A549 (cell line): Measurements from ENCODE around the gene LRRIQ3. TPM values are rescaled to one million over a fixed set of nuclear protein-coding genes. Genes with fewer than 3 reads are reported as not detected.

Experiments
- ATAC-seq, 2 experiments: fragments of 200-7000 bp in 1 of 2; fragments of >200 bp in 1 of 2; cut with Nextera tagmentation in 1 of 2; cut with Tn5 transposase in 1 of 2; 3 replicates each; pipeline versions ENCODE4 v1.8.0 to v1.9.1; 2018 to 2020; ENCODE audit warnings: mild to moderate bottlenecking in 1 of 2, moderate library complexity in 1 of 2
- CTCF ChIA-PET: fragments of 300-600 bp; sonication (Branson Sonifier 250); formaldehyde crosslinking; extraction: SDS; loops from one replicate; lab custom pipeline; 2021; ENCODE audit warnings: antibody characterized with exemption, inconsistent platforms; lab: Yijun Ruan, JAX
- POLR2A ChIA-PET: fragments of 350-600 bp; formaldehyde crosslinking; extraction: SDS; loops from one replicate; lab custom pipeline; 2021; ENCODE audit warnings: antibody characterized with exemption, inconsistent platforms; lab: Yijun Ruan, JAX
- DNase-seq, 2 experiments: peaks; one replicate each; pipeline versions ENCODE4 v3.0.0 to v3.0.0-alpha.2; 2011 to 2016; ENCODE audit warnings: low read depth in 1 of 2, low spot score in 1 of 2
- FAIRE-seq: peaks from 2 replicates; lab custom pipeline; 2011; peaks lifted over from hg19 to GRCh38; lab: Jason Lieb, UNC
- H3K27ac ChIP-seq, 2 experiments: fragments of >200 bp; sonication (Bioruptor Twin); formaldehyde crosslinking; 3 replicates each; pipeline ENCODE4 v1.5.1; 2016 to 2017
- H3K4me1 ChIP-seq: fragments of >200 bp; sonication (Bioruptor Twin); formaldehyde crosslinking; 3 replicates; pipeline ENCODE4 v1.6.1; 2016
- H3K4me2 ChIP-seq: fragments of >200 bp; sonication (Bioruptor Twin); formaldehyde crosslinking; 3 replicates; pipeline ENCODE4 v1.6.1; 2016
- H3K4me3 ChIP-seq: fragments of >200 bp; sonication (Bioruptor Twin); formaldehyde crosslinking; 3 replicates; pipeline ENCODE4 v1.5.1; 2016
- H3K9me3 ChIP-seq: fragments of >200 bp; sonication (Bioruptor Twin); formaldehyde crosslinking; 3 replicates; pipeline ENCODE4 v1.6.1; 2016
- CHD2 ChIP-seq: fragments of 150-350 bp; IDR thresholded peaks from 2 replicates; pipeline ENCODE4 v1.6.1; 2014; ENCODE audit warnings: low read length; ENCODE audit not compliant: partially characterized antibody
- CHD4 ChIP-seq: fragments of 200-600 bp; sonication (generic); IDR thresholded peaks from 2 replicates; pipeline ENCODE4 v1.6.1; 2016; ENCODE audit warnings: antibody characterized with exemption, mild to moderate bottlenecking, borderline replicate concordance
- EHF ChIP-seq: fragments of 250-450 bp; sonication (Bioruptor Pico); IDR thresholded peaks from 2 replicates; pipeline ENCODE4 v1.5.0; 2020; ENCODE audit warnings: mild to moderate bottlenecking
- EHMT2 ChIP-seq: fragments of 200-600 bp; sonication (generic); IDR thresholded peaks from 2 replicates; pipeline ENCODE4 v1.6.1; 2016; ENCODE audit warnings: antibody characterized with exemption, low read depth, mild to moderate bottlenecking, moderate library complexity
- ELK1 ChIP-seq: fragments of 150-350 bp; IDR thresholded peaks from 2 replicates; pipeline ENCODE4 v1.6.1; 2014; ENCODE audit warnings: low read depth, mild to moderate bottlenecking, low read length
- FOSL2 ChIP-seq, 2 experiments: fragments of 450-650 bp in 1 of 2; fragments of >200 bp in 1 of 2; sonication (Bioruptor Twin) in 1 of 2; formaldehyde crosslinking; IDR thresholded peaks; 2 replicates each; pipeline versions ENCODE4 v1.5.0 to v1.6.1; 2016 to 2020; ENCODE audit warnings: mild to moderate bottlenecking in 1 of 2, moderate library complexity in 1 of 2
- FOXS1 ChIP-seq: fragments of 250-450 bp; sonication (Bioruptor Pico); IDR thresholded peaks from 2 replicates; pipeline ENCODE4 v1.5.0; 2020; ENCODE audit warnings: mild to moderate bottlenecking, moderate library complexity
- GATA3 ChIP-seq: IDR thresholded peaks from 2 replicates; pipeline ENCODE4 v1.6.1; 2012; ENCODE audit warnings: borderline replicate concordance
- HMGXB4 ChIP-seq: fragments of 250-450 bp; sonication (Bioruptor Pico); IDR thresholded peaks from 2 replicates; pipeline ENCODE4 v1.5.0; 2021; ENCODE audit warnings: mild to moderate bottlenecking, moderate library complexity, borderline replicate concordance
- HOXB5 ChIP-seq: fragments of 250-450 bp; sonication (Bioruptor Pico); IDR thresholded peaks from 2 replicates; pipeline ENCODE4 v1.5.0; 2020; ENCODE audit warnings: mild to moderate bottlenecking, moderate library complexity
- JUN ChIP-seq, 2 experiments: fragments of >200 bp; sonication (Bioruptor Twin); formaldehyde crosslinking; IDR thresholded peaks; 2 replicates in 1 of 2; 3 replicates in 1 of 2; pipeline ENCODE4 v1.6.1; 2016 to 2017
- MAZ ChIP-seq: fragments of 150-350 bp; IDR thresholded peaks from 2 replicates; pipeline ENCODE4 v1.6.1; 2014; ENCODE audit warnings: antibody characterized with exemption, low read depth, low read length, borderline replicate concordance
- PBX3 ChIP-seq: IDR thresholded peaks from 2 replicates; pipeline ENCODE4 v1.6.1; 2012
- PHF8 ChIP-seq: fragments of 200-600 bp; sonication (generic); IDR thresholded peaks from 2 replicates; pipeline ENCODE4 v1.6.1; 2016; ENCODE audit warnings: low read depth, mild to moderate bottlenecking, antibody characterized with exemption, moderate library complexity, borderline replicate concordance
- RCOR1 ChIP-seq: fragments of 150-350 bp; IDR thresholded peaks from 2 replicates; pipeline ENCODE4 v1.6.1; 2014; ENCODE audit warnings: antibody characterized with exemption, low read length, low read depth
- RFX5 ChIP-seq: fragments of 450-650 bp; IDR thresholded peaks from 2 replicates; pipeline ENCODE4 v1.7.1; 2014; ENCODE audit warnings: antibody characterized with exemption, mild to moderate bottlenecking, moderate library complexity
- ZSCAN20 ChIP-seq: fragments of 250-450 bp; sonication (Bioruptor Pico); IDR thresholded peaks from 2 replicates; pipeline ENCODE4 v1.8.0; 2022; ENCODE audit warnings: mild to moderate bottlenecking, moderate library complexity
- WGBS: methylation state at CpG from one replicate; pipeline ENCODE4 v1.1.6; 2017; ENCODE audit errors: missing lambda C conversion rate; 5-methylcytosine and 5-hydroxymethylcytosine counted together
- polyA plus RNA-seq, 4 experiments: library from polyadenylated mRNA; depleted of rRNA in 3 of 4; stranded (reverse); fragments of >200 nt; fragmentation: RNase III in 1 of 4; extraction: RNeasy Plus Mini Kit Qiagen cat#74134 plus additional on column Dnase treatment in 1 of 4; gene quantifications; 2 replicates in 3 of 4; 3 replicates in 1 of 4; pipeline ENCODE4 v1.2.3, GENCODE V29; 2011 to 2017
- TF ChIP-seq, protein P1 (sequence below): IDR thresholded peaks from 2 replicates; pipeline ENCODE4 v1.6.1; 2012
- TF ChIP-seq, protein P2 (sequence below): fragments of >200 bp; sonication (Bioruptor Twin); formaldehyde crosslinking; IDR thresholded peaks from 3 replicates; pipeline ENCODE4 v1.5.1; 2016

The LRRIQ3 gene
- polyA plus RNA-seq, 2 of the 4 experiments (the other 2 are of a cell fraction), result 2.4 to 3.9 TPM

- ChIA-PET POLR2A (no interaction called here), CTCF (no interaction called here)
- peaks cover 6% of the 10 kb centered on the region; the same call in 1 of the 3 replicates for H3K4me1 ChIP-seq
- peak overlapping the region; percentile 91 for H3K4me2 ChIP-seq
- ATAC-seq (no peak), FAIRE-seq (no peak), DNase-seq (no peak)
- no peaks in the 10 kb centered on the region for H3K9me3 ChIP-seq
- H3K4me3 ChIP-seq, result peak overlapping the region; percentile 65
- WGBS, result 96% methylated on average over 5 of the region's 5 CpGs
- no peak for TF ChIP-seq PHF8
- no peak for TF ChIP-seq ZSCAN20 (CRISPR knock-in tag)
- no peak for TF ChIP-seq HOXB5 (CRISPR knock-in tag)
- TF ChIP-seq MAZ, result no peak
- TF ChIP-seq RFX5, result no peak
- TF ChIP-seq RCOR1, result no peak
- no peak for TF ChIP-seq JUN (IDR thresholded peaks at IDR 0.05)
- no peak for TF ChIP-seq HMGXB4
- TF ChIP-seq EHF (CRISPR knock-in tag), result no peak
- no peak for TF ChIP-seq CHD4
- TF ChIP-seq, protein P1, sequence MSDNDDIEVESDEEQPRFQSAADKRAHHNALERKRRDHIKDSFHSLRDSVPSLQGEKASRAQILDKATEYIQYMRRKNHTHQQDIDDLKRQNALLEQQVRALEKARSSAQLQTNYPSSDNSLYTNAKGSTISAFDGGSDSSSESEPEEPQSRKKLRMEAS, result no peak
- no peak for TF ChIP-seq EHMT2
- TF ChIP-seq GATA3, result no peak
- no peak for TF ChIP-seq FOXS1 (CRISPR knock-in tag)
- TF ChIP-seq PBX3, result no peak
- TF ChIP-seq FOSL2 (IDR thresholded peaks at IDR 0.05), result no peak
- TF ChIP-seq FOSL2 (CRISPR knock-in tag; IDR thresholded peaks at IDR 0.05), result no peak
- peak overlapping the region; percentile 80 to 89; a peak in 5 of 6 replicates for H3K27ac ChIP-seq
Measured at GRCh38 chr1:74197255-74197654, 721 bp downstream of the LRRIQ3 start.

DNA sequence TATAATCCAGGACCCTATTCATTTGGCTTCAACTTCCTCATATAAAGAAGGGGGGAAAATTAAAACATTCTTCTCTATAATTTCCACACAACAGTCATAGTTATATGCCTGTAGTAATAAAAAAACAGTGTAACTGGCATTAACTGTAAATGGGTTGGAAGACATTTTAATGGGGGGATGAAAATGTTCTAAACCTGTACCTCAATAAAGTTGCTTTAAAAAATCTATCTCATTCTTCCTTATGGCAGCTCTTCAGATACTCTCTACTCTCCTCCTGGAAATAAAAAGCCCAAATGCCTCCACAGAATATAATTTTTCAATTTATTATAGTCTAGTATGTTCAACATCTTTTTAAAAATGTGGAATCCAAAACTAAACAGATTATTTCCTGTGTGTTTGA is 2.6 kb downstream of the LRRIQ3 start:
- Histone ChIP-seq H3K9me3 (no peaks in the 10 kb centered on the region), H3K4me1 (peaks cover 6% of the 10 kb centered on the region; the same call in 1 of the 3 replicates), H3K27ac (no peak overlapping the region), H3K4me3 (no peak overlapping the region), H3K4me2 (no peak overlapping the region)
- DNase-seq, result no peak
- ChIA-PET CTCF (no interaction called here), POLR2A (no interaction called here)
- ATAC-seq, result no peak
- TF ChIP-seq ELK1 (no peak), CHD2 (no peak), PHF8 (no peak), HOXB5 (CRISPR knock-in tag) (no peak)
- TF ChIP-seq, protein P2, sequence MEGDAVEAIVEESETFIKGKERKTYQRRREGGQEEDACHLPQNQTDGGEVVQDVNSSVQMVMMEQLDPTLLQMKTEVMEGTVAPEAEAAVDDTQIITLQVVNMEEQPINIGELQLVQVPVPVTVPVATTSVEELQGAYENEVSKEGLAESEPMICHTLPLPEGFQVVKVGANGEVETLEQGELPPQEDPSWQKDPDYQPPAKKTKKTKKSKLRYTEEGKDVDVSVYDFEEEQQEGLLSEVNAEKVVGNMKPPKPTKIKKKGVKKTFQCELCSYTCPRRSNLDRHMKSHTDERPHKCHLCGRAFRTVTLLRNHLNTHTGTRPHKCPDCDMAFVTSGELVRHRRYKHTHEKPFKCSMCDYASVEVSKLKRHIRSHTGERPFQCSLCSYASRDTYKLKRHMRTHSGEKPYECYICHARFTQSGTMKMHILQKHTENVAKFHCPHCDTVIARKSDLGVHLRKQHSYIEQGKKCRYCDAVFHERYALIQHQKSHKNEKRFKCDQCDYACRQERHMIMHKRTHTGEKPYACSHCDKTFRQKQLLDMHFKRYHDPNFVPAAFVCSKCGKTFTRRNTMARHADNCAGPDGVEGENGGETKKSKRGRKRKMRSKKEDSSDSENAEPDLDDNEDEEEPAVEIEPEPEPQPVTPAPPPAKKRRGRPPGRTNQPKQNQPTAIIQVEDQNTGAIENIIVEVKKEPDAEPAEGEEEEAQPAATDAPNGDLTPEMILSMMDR, result no peak
- no peak for FAIRE-seq
